Ureter (tissue), 1 donor: Measurements from ENCODE around the gene SMG1. TPM values are rescaled to one million over a fixed set of nuclear protein-coding genes. Genes with fewer than 3 reads are reported as not detected.
A peak's percentile ranks its signal among the peaks of the same experiment; 100 is the strongest.

ENCODE experiments used
- DNase-seq: peaks from one replicate; pipeline ENCODE4 v3.0.0-alpha.2; 2020; ENCODE audit warnings: low spot score
- total RNA-seq: library from RNA; stranded (reverse); gene quantifications from one replicate; pipeline ENCODE4 v1.2.4, GENCODE V29; 2023
- donor health status: DM: yes; HTN: yes; CAD: no.

SMG1 gene
- total RNA-seq, 1 donor from 2014 or later, result 168 TPM

DNA sequence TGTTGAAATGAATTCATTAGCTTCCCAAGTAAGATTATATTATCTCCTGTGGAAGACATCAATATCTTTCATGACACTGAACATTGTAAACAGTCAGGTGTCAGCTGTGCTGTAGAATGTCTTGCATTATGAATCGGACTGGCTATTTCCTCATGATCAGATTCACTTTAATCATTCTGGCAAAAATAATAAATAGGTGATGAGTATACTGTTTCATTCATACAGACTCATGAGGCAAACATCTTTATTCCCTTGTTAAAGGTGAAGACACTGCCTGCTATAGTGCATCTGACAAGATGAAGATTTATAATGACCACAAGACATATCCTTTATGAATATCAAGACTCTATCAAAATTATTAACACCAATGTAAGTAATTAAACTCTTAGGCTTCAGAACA lies 73.6 kb downstream of the SMG1 start:
- no peak for DNase-seq

GRCh38 chr16:18846416-18846815 lies 79.8 kb downstream of the SMG1 start:
- DNase-seq, result no peak

GRCh38 chr16:18842565-18842964 lies 83.6 kb downstream of the SMG1 start:
- DNase-seq, result no peak

DNA sequence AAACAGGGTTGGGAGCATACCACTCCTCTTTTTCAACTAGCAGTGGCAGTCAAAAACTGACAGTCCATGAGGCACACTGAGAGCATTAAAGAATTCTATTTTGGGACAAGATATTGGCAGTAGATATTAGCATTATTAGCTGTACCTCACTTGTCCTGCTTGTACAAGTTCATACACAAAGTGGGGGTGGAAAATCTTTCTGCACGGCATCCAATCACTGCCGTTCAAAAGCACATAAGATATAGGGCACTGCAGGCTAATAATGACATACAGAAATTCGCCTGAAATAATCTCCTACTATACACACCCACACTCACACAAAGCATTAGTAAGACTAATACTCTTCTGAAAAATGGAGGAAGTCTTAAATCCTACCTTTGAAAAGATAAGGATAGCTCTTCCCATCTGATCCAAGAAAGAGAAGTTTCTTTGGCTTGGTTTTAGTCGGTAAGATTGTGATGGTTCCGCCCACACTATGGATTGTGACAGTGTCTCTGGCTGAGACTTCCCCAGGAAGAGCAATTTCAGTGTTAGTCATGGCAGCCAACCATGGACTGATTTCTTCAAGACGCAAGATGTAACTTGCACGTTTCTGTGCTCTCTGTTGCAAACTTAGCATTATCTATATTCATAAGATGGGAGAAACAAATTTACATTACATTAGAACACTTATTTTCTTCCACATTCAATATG lies 84.2 kb downstream of the SMG1 start:
- no peak for DNase-seq

DNA sequence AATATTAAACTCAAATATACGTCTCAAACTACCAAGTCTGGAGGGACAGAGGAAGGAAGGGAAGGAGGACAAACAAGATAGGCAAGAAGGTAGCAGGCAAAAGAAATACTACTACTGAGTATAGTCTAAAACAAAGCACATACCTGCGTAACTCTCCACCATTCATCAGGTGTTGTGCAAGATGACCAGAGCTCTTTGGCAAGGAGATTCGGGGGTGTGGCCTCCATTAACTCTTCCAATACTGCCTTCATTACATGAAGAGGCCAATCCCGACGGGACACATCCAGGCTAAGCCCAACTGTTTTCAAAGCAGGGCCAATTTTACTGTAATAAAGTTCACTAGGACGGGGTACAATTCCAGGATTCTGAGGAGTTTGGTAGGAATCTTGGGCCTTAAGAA lies 86.7 kb downstream of the SMG1 start:
- DNase-seq, result no peak

DNA sequence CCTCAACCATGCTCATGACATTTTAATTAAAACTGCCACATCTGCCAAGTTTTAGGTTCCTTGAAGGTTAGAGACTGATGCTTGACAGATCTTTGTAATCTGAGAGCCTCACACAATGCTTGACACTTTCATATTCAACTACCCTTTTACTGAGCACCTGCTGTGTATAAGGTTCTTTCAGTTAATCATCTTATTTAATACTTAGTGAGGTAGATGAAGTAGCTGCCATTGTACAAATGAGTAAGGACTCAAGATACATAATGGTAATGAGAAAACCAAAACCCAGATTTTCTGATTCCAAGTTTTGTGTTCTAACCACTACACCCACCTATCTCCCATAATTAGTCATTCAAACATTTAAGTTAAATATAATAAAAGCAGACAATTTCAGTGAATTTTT lies 89.5 kb downstream of the SMG1 start:
- DNase-seq, result no peak

GRCh38 chr16:18834864-18835263 lies 91.3 kb downstream of the SMG1 start:
- no peak for DNase-seq

- no peak for DNase-seq
Observed at GRCh38 chr16:18833707-18834505, 92.3 kb downstream of the SMG1 start.

GRCh38 chr16:18832613-18833012 lies 93.6 kb downstream of the SMG1 start:
- DNase-seq, result no peak

GRCh38 chr16:18832006-18832405 lies 94.2 kb downstream of the SMG1 start:
- no peak for DNase-seq

DNA sequence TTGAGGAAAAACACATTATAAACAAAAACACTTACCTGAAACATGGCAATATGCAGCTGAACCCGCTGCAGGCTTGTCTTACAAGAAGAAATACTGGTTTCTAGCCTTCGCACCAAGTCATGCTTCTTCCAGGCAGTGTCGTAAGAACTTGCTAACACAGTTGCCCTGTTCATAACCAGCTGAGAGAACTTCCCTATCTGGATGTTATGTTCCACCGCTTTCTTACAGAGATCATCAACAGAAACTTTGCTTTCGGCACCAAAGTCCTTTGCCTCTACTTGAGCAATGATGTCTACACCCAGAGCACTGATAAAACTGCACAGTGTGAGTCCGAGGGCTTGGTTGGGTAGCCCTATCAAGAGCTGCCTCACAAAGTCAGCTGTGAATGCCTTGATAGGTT lies 97.0 kb downstream of the SMG1 start:
- no peak for DNase-seq

GRCh38 chr16:18827890-18828289 lies 98.3 kb downstream of the SMG1 start:
- DNase-seq, result no peak

- DNase-seq, result no peak
Observed at GRCh38 chr16:18816286-18816685, 109.9 kb downstream of the SMG1 start.

DNA sequence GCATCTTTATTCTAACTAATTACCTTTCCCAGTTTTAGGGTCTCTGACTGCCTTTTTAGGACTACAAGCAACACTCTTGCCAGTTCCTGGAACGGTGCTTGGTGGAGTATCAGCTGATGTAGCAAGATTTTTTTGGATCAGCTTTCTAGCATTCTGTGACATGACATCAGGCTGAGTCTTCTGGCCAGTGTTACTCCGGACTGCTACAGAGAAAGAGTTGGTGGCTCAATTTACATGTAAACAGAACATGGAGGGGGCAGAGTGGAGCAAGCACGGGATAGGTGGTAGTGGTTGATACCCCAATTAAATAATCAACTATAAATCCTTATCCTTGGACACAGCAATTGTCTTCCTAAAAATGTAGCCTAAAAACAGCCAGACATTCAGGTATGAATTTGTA lies 114.3 kb downstream of the SMG1 start:
- no peak for DNase-seq

DNA sequence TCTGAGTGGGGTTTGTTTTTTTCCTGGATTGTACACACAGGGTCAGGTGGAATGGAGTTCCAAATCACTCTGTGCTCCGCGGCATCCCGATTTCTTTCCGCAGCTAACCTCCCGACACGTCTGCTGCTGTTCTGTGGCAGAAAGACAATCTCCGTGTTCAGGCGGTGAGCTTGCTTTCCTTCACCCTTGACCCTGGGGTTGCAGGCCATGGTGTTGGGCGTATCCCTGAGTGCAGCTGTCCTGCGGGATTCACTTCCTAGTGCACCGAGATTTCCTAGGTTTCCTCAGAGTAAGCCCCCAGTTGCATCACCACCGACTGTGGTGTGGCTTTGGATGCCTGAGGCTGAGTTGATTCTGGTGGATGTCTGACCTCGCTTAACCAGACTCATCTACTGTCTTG lies 117.0 kb downstream of the SMG1 start:
- DNase-seq, result no peak

GRCh38 chr16:18805257-18805773 lies 120.9 kb downstream of the SMG1 start:
- no peak for DNase-seq

DNA sequence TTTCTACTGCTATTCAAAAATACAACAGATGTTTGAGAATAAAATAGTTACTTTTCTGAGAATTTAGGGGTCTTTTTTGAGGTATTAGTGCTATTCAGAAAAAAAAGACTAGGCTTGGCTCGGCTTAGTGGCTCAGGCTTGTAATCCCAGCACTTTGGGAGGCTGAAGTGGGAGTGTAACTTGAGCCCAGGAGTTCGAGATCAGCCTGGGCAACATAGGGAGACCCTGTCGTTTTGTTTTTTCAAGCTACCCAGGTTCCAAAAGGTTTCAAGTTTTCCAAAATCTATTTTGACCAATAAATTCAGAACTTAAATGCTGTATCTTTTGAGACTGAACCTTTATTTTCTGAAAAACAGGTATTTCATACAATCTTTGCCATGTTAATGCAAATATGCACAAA lies 121.7 kb downstream of the SMG1 start:
- DNase-seq, result no peak

DNA sequence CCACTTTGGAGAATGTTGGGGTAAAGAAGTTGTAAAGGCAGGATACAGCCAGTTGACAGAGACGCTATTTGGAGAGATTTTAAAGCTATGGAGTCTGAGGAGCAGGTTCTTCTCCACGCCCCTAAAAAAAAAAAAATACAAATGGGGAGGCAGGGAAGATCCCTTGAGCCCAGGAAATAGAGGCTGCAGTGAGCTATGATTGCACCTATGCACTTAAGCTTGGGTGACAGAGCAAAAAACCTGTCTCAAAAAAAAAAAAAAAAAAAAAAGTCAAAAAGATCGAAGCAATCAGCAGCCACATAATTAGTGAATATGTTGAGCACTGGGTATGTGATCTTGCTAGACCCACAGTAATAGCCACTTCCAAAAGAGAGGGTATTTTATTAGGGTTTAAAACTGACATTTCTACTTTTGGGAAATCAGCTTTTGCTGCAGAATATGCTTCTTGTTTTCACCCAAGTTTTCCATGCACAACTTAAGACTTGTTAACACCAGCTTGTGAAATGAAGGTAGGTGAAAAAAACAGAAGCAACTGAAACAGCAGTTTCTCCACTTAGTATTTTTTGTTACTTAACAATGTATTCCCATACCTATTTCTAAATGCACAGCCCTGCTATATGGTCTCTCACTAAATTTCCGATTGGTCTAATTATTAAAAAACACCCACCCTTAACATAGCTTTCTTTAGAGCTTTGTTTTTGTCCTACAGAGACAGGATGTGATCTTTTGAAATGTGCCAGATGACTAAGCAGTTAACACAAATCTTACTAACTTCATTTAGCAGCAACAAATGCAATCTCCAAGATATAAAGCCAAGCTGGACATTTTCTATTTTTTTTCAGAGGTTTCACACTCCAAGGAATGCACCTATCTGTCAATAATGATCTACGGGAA lies 122.4 kb downstream of the SMG1 start:
- DNase-seq, result no peak

GRCh38 chr16:18802767-18803343 lies 123.4 kb downstream of the SMG1 start:
- no peak for DNase-seq

- peak; percentile 99 for DNase-seq
Observed at GRCh38 chr16:18801145-18801972, 124.8 kb downstream of the SMG1 start, which contains the start of gene ARL6IP1. TSS of gene ARL6IP1 (minus strand) at chr16:18801549. CDS start at chr16:18801466, 83 bp downstream.

GRCh38 chr16:18800775-18801144 lies 125.4 kb downstream of the SMG1 start:
- DNase-seq, result no peak
